ENCODE data around the gene LIMA1.
"Not testable (repeated sequence)": the region's sequence is repeated elsewhere in the genome, so short reads cannot be mapped to it uniquely, and the experiment has no call there.

GRCh38 chr12:50219001-50219400 lies 64.3 kb downstream of the LIMA1 start:
- TF ChIP-seq CTCF (conservative IDR thresholded peaks at IDR 0.05); ZFX (IDR thresholded peaks at IDR 0.05): not testable (repeated sequence)
